ENCODE results near the gene TRPV4.

GRCh38 chr12:109760031-109760929 lies 72.9 kb downstream of the TRPV4 start:
- no peak for TF ChIP-seq CTCF (IDR thresholded peaks at IDR 0.05; ENCODE audit: extremely low read depth in 1 of 2, insufficient read depth in 1 of 2, low read depth in 1 of 2, low read length in 2 of 2)
- no peak for TF ChIP-seq EZH2 (IDR thresholded peaks at IDR 0.05; ENCODE audit: borderline replicate concordance, low read depth, low read length, severe bottlenecking)
- TF ChIP-seq MAX (IDR thresholded peaks at IDR 0.05; ENCODE audit: insufficient read depth, insufficient read length) = no peak
- no peak for TF ChIP-seq POLR2A (IDR thresholded peaks at IDR 0.05; ENCODE audit: low read depth, low read length)
- no peak for TF ChIP-seq JUN (IDR thresholded peaks at IDR 0.05; ENCODE audit: borderline replicate concordance, insufficient read depth, insufficient read length, low read depth)
- no peak for TF ChIP-seq POLR2AphosphoS5 (IDR thresholded peaks at IDR 0.05; ENCODE audit: insufficient read depth, low read depth, low read length)
- TF ChIP-seq MYC (IDR thresholded peaks at IDR 0.05; ENCODE audit: low read depth, low read length) = no peak

All from endothelial cell of umbilical vein (primary cell).